Anterior cingulate cortex (tissue), 58 donors: Measurements from ENCODE around the gene TERT.

Experiments
- DNase-seq, 58 donors: peaks; one replicate each; lab custom pipeline; 2025; lab: John Stamatoyannopoulos, UW

Gene TERT

GRCh38 chr5:1319436-1320256 is 24.8 kb upstream of the TERT start:
- DNase-seq, result no peak

GRCh38 chr5:1318659-1319251 is 23.9 kb upstream of the TERT start:
- DNase-seq, result no peak

- DNase-seq, result no peak
Observed at GRCh38 chr5:1317921-1318565, 23.2 kb upstream of the TERT start.

DNA sequence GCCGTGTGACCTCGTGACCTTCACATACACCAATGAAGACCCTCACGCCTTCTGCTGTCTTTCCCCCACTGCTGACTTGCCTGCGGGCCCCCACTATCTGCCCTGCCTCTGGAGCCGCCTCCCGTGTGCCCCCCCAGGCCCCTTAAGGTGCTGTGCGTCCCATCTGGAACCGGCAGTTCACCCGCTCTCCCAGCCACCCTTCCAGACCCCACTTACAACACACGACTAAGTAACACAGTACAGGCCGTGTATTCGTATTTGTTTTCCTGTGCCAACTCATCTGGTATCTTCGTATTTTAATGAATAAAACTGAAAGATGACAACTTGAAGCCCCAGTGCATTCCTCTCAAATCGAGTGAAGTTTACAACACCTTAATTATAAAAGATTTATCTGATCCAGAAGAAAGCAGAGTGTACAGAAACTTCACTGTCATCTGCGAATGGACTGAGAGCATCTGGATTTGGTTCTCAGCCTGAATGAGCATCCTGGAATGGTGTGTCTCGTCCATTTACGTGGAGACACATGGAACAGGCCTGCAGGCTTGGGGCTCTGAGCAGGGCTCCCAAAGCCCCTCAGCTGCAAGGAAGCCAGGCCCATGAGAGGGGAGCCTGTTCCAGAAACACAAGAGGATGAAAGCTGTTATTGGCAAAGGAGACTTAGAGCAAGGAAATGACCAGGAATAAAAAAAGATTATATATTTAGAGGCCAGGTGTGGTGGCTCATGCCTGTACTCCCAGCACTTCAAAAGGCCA is 21.9 kb upstream of the TERT start:
- no peak for DNase-seq

- peak in 1 of 58 donors; percentile 43 for DNase-seq
Observed at GRCh38 chr5:1315709-1316587, 21.1 kb upstream of the TERT start.

- no peak for DNase-seq
Observed at GRCh38 chr5:1315018-1315708, 20.3 kb upstream of the TERT start.

GRCh38 chr5:1314564-1314982 is 19.7 kb upstream of the TERT start:
- no peak for DNase-seq

DNA sequence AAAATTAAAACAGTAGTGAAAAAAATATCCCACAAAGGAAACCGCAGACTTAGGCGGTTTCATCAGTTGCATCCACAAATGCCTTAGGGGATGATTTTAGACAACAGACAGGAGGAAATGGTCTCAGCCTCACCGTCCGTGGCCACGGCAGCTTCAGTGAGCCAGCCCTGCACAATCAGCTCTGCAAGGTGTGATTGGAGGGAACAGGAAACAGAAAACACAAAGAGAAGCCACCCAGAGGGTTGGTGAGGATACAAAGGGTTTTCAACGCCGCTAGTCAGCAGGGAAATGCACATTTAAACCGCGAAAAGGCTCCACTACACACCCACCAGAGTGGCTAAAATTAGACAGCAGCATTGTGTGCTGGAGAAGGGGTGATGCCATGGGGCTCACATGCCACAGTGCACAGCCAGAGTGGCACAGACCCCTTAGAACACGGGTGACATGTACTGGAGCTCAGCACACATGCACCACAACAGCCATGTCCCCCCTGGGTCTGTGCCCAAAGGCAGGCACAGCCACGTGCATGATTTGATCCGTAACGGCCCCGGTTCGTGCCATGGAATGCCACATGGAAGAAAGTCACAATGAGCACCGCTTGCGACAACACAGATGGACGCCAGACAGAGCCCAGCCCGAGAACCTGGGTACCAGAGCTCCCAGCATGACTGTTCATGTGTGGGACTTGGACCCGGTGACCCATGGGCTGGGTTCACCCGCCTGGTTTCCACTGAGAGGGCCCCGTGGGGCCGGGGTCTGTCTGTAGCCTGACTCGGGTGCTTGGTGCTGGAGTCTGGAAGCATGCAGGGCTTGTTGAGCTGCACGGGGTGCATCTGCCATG is 18.3 kb upstream of the TERT start:
- no peak for DNase-seq

DNA sequence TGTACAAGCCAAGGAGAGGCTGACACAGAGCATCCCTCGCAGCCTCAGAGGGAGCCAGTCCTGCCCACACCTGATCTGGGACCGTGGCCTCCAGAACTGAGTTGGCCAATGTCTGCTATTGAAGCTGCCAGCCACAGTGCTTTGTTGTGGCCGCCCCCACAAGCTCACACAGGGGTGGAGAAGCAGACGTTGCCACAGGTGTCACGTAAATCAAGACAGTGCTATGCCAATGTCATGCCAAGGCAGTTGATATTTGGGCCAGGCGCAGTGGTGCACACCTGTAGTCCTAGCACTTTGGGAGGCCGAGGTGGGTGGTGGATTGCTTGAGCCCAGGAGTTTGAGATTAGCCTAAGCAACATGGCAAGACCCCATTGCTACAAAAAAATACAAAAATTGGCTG is 17.3 kb upstream of the TERT start:
- no peak for DNase-seq

DNA sequence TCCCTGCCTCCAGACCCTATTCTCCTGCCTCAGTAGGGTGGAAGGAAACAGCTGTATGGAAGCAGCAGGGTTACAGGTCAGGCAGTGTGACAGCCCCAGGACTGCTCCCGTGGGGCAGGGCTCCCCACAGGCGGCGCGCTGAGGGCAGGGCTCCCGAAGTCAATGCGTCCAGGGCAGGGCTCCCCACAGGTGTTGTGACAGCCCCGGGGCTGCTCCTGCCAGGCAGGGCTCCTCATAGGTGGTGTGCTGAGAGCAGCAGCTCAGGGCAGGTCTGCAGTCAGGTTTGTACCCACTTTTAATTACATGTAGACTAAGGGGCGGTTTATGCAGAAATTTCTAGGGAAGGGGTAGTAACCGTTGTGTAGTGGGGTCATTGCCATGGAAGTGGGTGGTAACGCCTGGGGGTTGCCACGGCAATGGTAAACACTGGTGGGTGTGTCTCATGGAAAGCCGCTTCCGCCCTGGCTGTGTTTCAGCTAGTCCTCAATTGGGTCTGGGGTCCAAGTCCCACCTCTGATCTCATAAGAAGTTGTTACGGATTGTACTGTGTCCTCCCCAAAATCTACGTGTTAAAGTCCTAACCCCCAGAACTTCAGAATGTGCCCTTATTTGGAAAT is 16.7 kb upstream of the TERT start:
- DNase-seq, result no peak

DNA sequence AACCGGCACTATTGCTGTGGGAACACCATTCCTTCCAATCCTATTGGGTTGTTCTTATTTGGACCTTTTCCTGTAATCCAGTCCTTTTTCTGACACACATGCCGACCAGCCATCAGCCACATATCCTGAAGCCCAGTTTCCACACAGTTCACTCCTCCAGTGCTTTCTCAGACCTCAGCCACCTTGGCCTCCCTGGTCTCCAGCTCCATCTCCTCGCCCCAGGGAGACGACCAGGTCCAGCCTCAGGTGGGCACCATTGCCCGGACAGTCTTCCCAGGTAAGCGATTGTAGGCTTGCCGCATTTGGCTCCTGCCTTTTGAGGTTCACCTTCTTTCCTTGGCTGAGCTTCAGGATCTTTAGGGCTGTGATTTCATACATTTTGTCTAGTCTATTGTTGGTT is 15.2 kb upstream of the TERT start:
- no peak for DNase-seq

- DNase-seq, result no peak
Observed at GRCh38 chr5:1304033-1304432, 9.2 kb upstream of the TERT start.

DNA sequence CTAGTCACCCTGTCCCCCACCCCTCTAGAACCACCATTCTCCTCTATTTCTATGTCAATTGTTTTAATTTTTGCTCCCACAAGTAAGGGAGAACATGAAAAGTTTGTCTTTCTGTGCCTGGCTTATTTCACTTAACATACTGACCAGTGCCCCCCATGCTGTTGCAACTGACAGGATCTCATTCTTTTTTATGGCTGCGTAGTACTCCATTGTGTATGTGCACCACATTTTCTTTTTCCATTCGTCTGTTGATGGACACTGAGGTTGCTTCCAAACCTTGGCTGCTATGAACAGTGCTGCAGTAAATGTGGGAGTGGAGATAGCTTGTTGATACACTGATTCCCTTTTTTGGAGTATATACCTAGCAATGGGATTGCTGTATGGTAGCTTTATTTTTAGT is 7.4 kb upstream of the TERT start:
- DNase-seq, result no peak

DNA sequence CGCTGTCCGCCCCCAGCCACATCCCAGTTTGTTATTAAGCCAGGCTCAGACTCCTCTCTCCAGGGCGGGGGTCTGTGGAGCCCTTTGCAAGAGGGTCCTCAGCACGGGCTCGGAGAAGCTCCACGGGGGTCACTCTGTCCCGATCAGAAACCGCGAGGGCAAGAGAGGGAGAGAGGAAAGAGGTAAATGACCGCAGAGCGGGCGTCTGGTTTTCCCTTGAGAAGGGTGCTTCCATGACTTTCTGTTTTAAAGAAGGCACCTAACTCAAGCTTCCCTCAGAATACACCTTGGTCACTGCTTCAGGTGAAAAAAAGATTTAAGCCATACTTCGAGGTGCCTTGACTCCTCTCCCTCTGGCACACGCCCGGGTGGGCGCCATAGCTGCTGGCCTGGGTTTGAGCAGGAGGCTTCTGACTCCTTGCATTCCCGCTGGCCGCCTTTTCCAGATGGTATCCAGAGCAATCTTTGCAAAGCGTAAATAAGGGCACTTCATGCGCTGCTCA is 5.8 kb upstream of the TERT start:
- no peak for DNase-seq

DNA sequence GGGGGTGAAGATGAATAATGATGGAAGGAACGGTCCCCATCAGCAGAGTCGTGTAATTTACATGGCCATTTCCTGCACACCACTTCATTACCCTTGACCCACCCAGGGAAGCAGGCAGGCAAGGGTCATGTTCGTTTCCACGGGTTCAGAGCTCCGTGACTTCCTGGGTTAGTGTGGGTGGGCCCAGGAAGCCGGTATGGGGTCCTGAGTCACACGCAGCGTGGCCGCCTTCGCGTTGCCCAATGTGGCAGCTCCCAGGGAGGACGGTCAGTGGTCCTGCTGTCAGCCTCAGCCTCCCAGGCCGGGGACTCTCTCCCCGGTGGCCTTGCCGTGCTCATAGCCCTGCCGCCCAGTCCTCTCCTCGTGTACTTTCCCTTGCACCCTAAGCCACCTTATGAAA is 5.1 kb upstream of the TERT start:
- DNase-seq, result no peak

DNA sequence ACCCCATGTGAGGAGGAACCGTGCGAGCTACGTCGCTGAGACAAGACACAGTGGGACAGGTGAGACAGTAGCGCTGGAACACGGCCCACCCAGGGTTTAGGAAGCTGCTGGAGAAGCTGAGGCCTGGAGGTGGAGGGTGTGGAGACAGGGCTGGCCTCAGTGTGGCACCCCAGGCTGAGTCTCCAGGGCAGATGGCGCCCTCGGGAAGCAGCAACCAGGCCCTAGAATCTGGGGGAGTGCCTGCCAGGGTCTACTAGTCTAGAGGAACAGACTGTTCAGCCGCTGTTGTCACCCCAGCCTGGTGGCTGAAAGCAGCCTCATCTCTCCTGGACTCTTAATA is 4.6 kb upstream of the TERT start:
- no peak for DNase-seq

GRCh38 chr5:1298723-1299510 is 4.0 kb upstream of the TERT start:
- DNase-seq, result no peak
